ENCODE measurements around the gene PTPRC.

- TF ChIP-seq HOXA7 (CRISPR knock-in tag; IDR thresholded peaks at IDR 0.05; ENCODE audit: borderline replicate concordance) (no peak), CTCF (tag by site-specific recombination; IDR thresholded peaks at IDR 0.05) (no peak), REST (tag by site-specific recombination; IDR thresholded peaks at IDR 0.05) (no peak), ZNF416 (tag by site-specific recombination; IDR thresholded peaks at IDR 0.05) (no peak), PBX3 (CRISPR knock-in tag; IDR thresholded peaks at IDR 0.05) (no peak), ZNF792 (tag by site-specific recombination; IDR thresholded peaks at IDR 0.05) (no peak), ZSCAN4 (tag by site-specific recombination; IDR thresholded peaks at IDR 0.05) (no peak), ZNF843 (tag by site-specific recombination; IDR thresholded peaks at IDR 0.05) (no peak), ZNF580 (tag by site-specific recombination; IDR thresholded peaks at IDR 0.05) (no peak), ELK4 (IDR thresholded peaks at IDR 0.05; ENCODE audit: borderline replicate concordance, low read depth, low read length) (no peak), PRDM2 (tag by site-specific recombination; IDR thresholded peaks at IDR 0.05; ENCODE audit: borderline replicate concordance) (no peak)
These were observed 137.8 kb downstream of the PTPRC start for GRCh38 chr1:198776602-198777029.
